Measurements from ENCODE around the gene QPCTL.

DNA sequence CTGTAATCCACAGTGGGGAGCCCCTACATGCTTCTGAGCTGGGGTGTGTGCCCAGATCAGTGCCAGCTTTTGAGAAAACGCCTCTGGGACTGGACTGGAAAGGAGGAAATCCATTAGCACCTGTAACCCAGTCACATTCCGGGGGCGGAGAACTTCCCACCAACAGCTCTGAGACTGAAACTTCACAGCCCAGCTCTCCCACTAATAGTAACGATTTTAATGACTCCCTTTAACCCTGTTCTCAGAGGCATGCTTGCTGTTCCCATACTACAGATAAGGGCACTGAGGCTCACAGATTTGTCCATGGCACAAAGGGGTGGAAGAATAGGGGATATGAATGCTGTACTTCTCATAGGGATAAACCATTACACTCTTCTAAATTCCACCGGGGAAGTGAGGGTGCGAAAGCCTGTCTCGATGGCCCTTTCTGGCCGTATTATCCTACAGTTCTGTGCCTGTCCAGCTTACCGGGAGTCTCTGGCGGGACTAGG lies 37.4 kb downstream of the QPCTL start:
- TF ChIP-seq, protein P1, sequence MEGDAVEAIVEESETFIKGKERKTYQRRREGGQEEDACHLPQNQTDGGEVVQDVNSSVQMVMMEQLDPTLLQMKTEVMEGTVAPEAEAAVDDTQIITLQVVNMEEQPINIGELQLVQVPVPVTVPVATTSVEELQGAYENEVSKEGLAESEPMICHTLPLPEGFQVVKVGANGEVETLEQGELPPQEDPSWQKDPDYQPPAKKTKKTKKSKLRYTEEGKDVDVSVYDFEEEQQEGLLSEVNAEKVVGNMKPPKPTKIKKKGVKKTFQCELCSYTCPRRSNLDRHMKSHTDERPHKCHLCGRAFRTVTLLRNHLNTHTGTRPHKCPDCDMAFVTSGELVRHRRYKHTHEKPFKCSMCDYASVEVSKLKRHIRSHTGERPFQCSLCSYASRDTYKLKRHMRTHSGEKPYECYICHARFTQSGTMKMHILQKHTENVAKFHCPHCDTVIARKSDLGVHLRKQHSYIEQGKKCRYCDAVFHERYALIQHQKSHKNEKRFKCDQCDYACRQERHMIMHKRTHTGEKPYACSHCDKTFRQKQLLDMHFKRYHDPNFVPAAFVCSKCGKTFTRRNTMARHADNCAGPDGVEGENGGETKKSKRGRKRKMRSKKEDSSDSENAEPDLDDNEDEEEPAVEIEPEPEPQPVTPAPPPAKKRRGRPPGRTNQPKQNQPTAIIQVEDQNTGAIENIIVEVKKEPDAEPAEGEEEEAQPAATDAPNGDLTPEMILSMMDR (IDR thresholded peaks at IDR 0.05; ENCODE audit: low read length) = no peak
- TF ChIP-seq EZH2 (IDR thresholded peaks at IDR 0.05; ENCODE audit: borderline replicate concordance, low read length) = no peak
